Measurements from ENCODE around the gene FSTL4. TPM values are rescaled to one million over a fixed set of nuclear protein-coding genes. Genes with fewer than 3 reads are reported as not detected.

The FSTL4 gene
- total RNA-seq, 1 experiment from 2014 or later: 2.7 TPM

DNA sequence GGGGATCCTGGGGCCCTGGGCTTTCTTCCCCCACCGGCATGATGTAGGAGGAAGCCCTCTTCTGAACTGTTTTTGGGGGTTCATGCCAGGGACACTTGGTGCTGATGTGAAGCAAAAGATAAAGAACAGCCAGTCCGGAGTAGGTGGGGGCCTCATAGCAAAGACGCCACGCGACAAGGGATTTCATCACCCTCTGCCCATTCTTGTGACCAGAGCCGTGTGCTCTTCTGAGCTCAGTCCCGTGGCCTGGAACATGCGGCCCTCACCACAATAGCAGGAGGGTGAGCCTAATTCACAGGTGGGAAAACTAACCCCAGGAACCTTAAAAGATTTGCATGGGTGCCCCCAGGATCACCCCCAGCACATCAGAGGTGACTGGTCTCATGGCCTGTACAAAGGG, 334.6 kb downstream of the FSTL4 start:
- intact Hi-C loops (cut with micrococcal nuclease; ENCODE audit: unreplicated experiment): no loop called here
- H3K4me1 ChIP-seq: peaks cover 13% of the 10 kb centered on the region; the same call in 1 of the 2 replicates
- DNase-seq: no peak
- H3K4me3 ChIP-seq (ENCODE audit: low read depth, low read length): no peak overlapping the region
- Mint-ChIP-seq H3K4me3 (ENCODE audit: unreplicated experiment) (no peak overlapping the region), H3K9me3 (ENCODE audit: unreplicated experiment) (no peaks in the 10 kb centered on the region), H3K36me3 (ENCODE audit: insufficient read depth, unreplicated experiment) (no peaks in the 10 kb centered on the region), H3K4me1 (ENCODE audit: low read depth, unreplicated experiment) (peaks cover 6% of the 10 kb centered on the region), H3K27ac (ENCODE audit: unreplicated experiment) (no peak overlapping the region), H3K27me3 (ENCODE audit: insufficient read depth, unreplicated experiment) (no peaks in the 10 kb centered on the region)
- no TSS peak for BruUV-seq (replicated peaks)
- POLR2A ChIA-PET: no interaction called here
- TF ChIP-seq, protein P1, sequence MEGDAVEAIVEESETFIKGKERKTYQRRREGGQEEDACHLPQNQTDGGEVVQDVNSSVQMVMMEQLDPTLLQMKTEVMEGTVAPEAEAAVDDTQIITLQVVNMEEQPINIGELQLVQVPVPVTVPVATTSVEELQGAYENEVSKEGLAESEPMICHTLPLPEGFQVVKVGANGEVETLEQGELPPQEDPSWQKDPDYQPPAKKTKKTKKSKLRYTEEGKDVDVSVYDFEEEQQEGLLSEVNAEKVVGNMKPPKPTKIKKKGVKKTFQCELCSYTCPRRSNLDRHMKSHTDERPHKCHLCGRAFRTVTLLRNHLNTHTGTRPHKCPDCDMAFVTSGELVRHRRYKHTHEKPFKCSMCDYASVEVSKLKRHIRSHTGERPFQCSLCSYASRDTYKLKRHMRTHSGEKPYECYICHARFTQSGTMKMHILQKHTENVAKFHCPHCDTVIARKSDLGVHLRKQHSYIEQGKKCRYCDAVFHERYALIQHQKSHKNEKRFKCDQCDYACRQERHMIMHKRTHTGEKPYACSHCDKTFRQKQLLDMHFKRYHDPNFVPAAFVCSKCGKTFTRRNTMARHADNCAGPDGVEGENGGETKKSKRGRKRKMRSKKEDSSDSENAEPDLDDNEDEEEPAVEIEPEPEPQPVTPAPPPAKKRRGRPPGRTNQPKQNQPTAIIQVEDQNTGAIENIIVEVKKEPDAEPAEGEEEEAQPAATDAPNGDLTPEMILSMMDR (IDR thresholded peaks at IDR 0.05; ENCODE audit: insufficient read depth in 1 of 2, low read depth in 1 of 2, low read length in 1 of 2, severe bottlenecking in 1 of 2, unreplicated experiment in 1 of 2): no peak
- CTCF ChIA-PET: no interaction called here
- H3K27me3 ChIP-seq (replicated peaks; ENCODE audit: control insufficient read depth, insufficient read depth, low read length): no peaks in the 10 kb centered on the region
- H3K9me3 ChIP-seq: no peaks in the 10 kb centered on the region
- no peaks in the 10 kb centered on the region for H3K36me3 ChIP-seq (ENCODE audit: control insufficient read depth, insufficient read depth, low read length)

DNA sequence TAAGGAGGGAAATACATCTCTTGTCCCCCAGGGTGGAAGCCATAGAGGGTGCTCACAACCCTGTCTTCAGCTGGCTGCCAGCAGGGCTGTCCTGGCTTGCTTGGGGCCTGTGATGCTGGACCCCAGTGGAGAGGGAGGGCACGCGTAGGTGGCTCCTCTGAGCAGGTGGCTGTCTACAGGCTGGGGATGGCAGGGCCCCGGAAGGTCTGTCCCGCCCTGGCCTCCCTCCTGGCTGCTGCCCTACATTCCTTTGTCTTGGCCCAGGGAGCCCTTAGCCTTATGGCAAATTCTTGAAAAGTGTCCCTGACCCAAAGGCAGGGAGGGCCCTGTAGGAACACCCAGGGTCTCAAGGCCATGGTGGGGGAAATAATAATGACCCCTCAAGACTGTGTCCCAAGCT, 336.2 kb downstream of the FSTL4 start:
- no peak overlapping the region for H3K4me3 Mint-ChIP-seq (ENCODE audit: unreplicated experiment)
- POLR2A ChIA-PET: no interaction called here
- no TSS peak for BruUV-seq (replicated peaks)
- H3K4me1 Mint-ChIP-seq (ENCODE audit: low read depth, unreplicated experiment): peaks cover 6% of the 10 kb centered on the region
- no peak for DNase-seq
- Histone ChIP-seq H3K9me3 (no peaks in the 10 kb centered on the region), H3K4me3 (ENCODE audit: low read depth, low read length) (no peak overlapping the region), H3K36me3 (ENCODE audit: control insufficient read depth, insufficient read depth, low read length) (no peaks in the 10 kb centered on the region), H3K27me3 (replicated peaks; ENCODE audit: control insufficient read depth, insufficient read depth, low read length) (no peaks in the 10 kb centered on the region), H3K4me1 (peaks cover 9% of the 10 kb centered on the region; the same call in 1 of the 2 replicates)
- CTCF ChIA-PET: no interaction called here
- no peaks in the 10 kb centered on the region for H3K9me3 Mint-ChIP-seq (ENCODE audit: unreplicated experiment)
- no peaks in the 10 kb centered on the region for H3K27me3 Mint-ChIP-seq (ENCODE audit: insufficient read depth, unreplicated experiment)
- TF ChIP-seq, protein P1 (IDR thresholded peaks at IDR 0.05; ENCODE audit: insufficient read depth in 1 of 2, low read depth in 1 of 2, low read length in 1 of 2, severe bottlenecking in 1 of 2, unreplicated experiment in 1 of 2): no peak
- no peak overlapping the region for H3K27ac Mint-ChIP-seq (ENCODE audit: unreplicated experiment)
- H3K36me3 Mint-ChIP-seq (ENCODE audit: insufficient read depth, unreplicated experiment): no peaks in the 10 kb centered on the region
- intact Hi-C loops (cut with micrococcal nuclease; ENCODE audit: unreplicated experiment): no loop called here

DNA sequence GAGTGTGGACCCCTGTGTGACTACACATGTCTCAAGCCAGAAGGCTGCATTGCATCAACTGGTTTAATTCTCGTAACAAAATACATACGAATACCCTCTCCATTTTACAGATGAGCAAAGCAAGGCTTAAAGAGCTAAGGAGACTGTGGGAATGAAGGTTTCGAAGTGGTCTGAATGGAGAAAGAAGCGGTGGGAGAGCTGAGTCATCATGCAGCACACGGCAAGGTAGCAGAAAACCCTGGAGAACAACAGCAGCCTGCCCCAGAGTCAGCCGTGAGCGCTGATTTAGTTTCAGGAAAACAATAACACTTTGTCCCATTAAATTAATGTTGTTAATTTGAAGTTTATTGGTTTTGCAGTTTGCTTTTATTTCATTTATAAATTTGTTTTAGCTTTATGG, 336.7 kb downstream of the FSTL4 start:
- Mint-ChIP-seq H3K4me1 (ENCODE audit: low read depth, unreplicated experiment) (peaks cover 6% of the 10 kb centered on the region), H3K36me3 (ENCODE audit: insufficient read depth, unreplicated experiment) (no peaks in the 10 kb centered on the region), H3K27me3 (ENCODE audit: insufficient read depth, unreplicated experiment) (no peaks in the 10 kb centered on the region), H3K4me3 (ENCODE audit: unreplicated experiment) (no peak overlapping the region), H3K9me3 (ENCODE audit: unreplicated experiment) (no peaks in the 10 kb centered on the region), H3K27ac (ENCODE audit: unreplicated experiment) (no peak overlapping the region)
- intact Hi-C loops (cut with micrococcal nuclease; ENCODE audit: unreplicated experiment): no loop called here
- TF ChIP-seq, protein P1 (IDR thresholded peaks at IDR 0.05; ENCODE audit: insufficient read depth in 1 of 2, low read depth in 1 of 2, low read length in 1 of 2, severe bottlenecking in 1 of 2, unreplicated experiment in 1 of 2): no peak
- no TSS peak for BruUV-seq (replicated peaks)
- CTCF ChIA-PET: interaction anchor here (1.2 kb wide), 1 partner anchor 11 kb away, joined by 4 read pairs; no protein-coding TSS in a partner anchor
- H3K4me1 ChIP-seq: peaks cover 9% of the 10 kb centered on the region; the same call in 1 of the 2 replicates
- H3K27me3 ChIP-seq (replicated peaks; ENCODE audit: control insufficient read depth, insufficient read depth, low read length): no peaks in the 10 kb centered on the region
- POLR2A ChIA-PET: no interaction called here
- H3K9me3 ChIP-seq: no peaks in the 10 kb centered on the region
- DNase-seq: no peak
- no peaks in the 10 kb centered on the region for H3K36me3 ChIP-seq (ENCODE audit: control insufficient read depth, insufficient read depth, low read length)
- H3K4me3 ChIP-seq (ENCODE audit: low read depth, low read length): no peak overlapping the region
